ENCODE measurements around the gene PLPP4. TPM values are rescaled to one million over a fixed set of nuclear protein-coding genes. Genes with fewer than 3 reads are reported as not detected.

Gene PLPP4
- polyA plus RNA-seq, 1 of the 3 experiments (the other 2 are of a cell fraction), result 27.9 TPM

- Histone ChIP-seq H3F3A (replicated peaks; ENCODE audit: insufficient read depth) (peaks cover 29% of the 10 kb centered on the region), H3K9me3 (no peaks in the 10 kb centered on the region), H3K9ac (no peak overlapping the region), H3K36me3 (replicated peaks in 1 of 2; ENCODE audit: control insufficient read depth in 1 of 2, insufficient read depth in 2 of 2, low read length in 1 of 2) (no peaks in the 10 kb centered on the region), H3K4me1 (ENCODE audit: control insufficient read depth in 1 of 2, insufficient read depth in 2 of 2, low read depth in 1 of 2, low read length in 1 of 2) (peaks cover 12 to 27% of the 10 kb centered on the region in 2 experiments; a peak in 3 of 4 replicates), H4K20me1 (ENCODE audit: insufficient read depth) (no peaks in the 10 kb centered on the region), H3K4me2 (no peak overlapping the region), H3K9me2 (no peaks in the 10 kb centered on the region), H3K79me2 (ENCODE audit: insufficient read depth) (no peaks in the 10 kb centered on the region), H3K27ac (ENCODE audit: low read depth in 2 of 2, low read length in 1 of 2) (no peak overlapping the region), H3K4me3 (ENCODE audit: low read depth in 2 of 2, low read length in 1 of 2) (no peak overlapping the region), H3K27me3 (ENCODE audit: insufficient read depth) (no peaks in the 10 kb centered on the region), H2AFZ (ENCODE audit: low read depth) (no peak overlapping the region)
- TF ChIP-seq MAX (IDR thresholded peaks at IDR 0.05; ENCODE audit: low read depth) (no peak), NRF1 (IDR thresholded peaks at IDR 0.05; ENCODE audit: low read depth, low read length) (no peak), TAF1 (IDR thresholded peaks at IDR 0.05; ENCODE audit: borderline replicate concordance, low read depth, low read length) (no peak), MEF2A (IDR thresholded peaks at IDR 0.05; ENCODE audit: borderline replicate concordance, low read depth) (no peak), FOXM1 (IDR thresholded peaks at IDR 0.05; ENCODE audit: low read depth) (no peak), IRF3 (IDR thresholded peaks at IDR 0.05; ENCODE audit: low read depth, low read length) (no peak), USF2 (IDR thresholded peaks at IDR 0.05; ENCODE audit: borderline replicate concordance, low read depth, low read length) (no peak), PBX3 (IDR thresholded peaks at IDR 0.05) (no peak)
- DNase-seq, result no peak
- 93% methylated on average over 8 of the region's 8 CpGs for WGBS (ENCODE audit: low lambda C conversion rate)
- ChIA-PET CTCF (interaction anchor here (0.8 to 1.7 kb wide), 3 partner anchors 8 to 498 kb away, joined by 3 to 7 read pairs (median 3); no protein-coding TSS in a partner anchor), POLR2A (no interaction called here)
Observed at GRCh38 chr10:120431251-120431651, 25.8 kb upstream of the PLPP4 start.

GRCh38 chr10:120432209-120432608 is 24.8 kb upstream of the PLPP4 start:
- ChIA-PET POLR2A (no interaction called here), CTCF (interaction anchor here (1.1 to 1.7 kb wide), 2 partner anchors 9 to 499 kb away, joined by 3 to 7 read pairs; no protein-coding TSS in a partner anchor)
- no peaks in the 10 kb centered on the region for H4K20me1 ChIP-seq (ENCODE audit: insufficient read depth)
- TF ChIP-seq EP300 (IDR thresholded peaks at IDR 0.05; ENCODE audit: borderline replicate concordance in 1 of 2, low read depth in 1 of 2, low read length in 1 of 2), result no peak
- TF ChIP-seq CHD2 (IDR thresholded peaks at IDR 0.05; ENCODE audit: low read length, partially characterized antibody), result no peak
- no peak overlapping the region for H3K9ac ChIP-seq
- H3K9me2 ChIP-seq, result no peaks in the 10 kb centered on the region
- WGBS (ENCODE audit: low lambda C conversion rate), result 92% methylated on average over 3 of the region's 3 CpGs
- H2AFZ ChIP-seq (ENCODE audit: low read depth), result no peak overlapping the region
- no peaks in the 10 kb centered on the region for H3K79me2 ChIP-seq (ENCODE audit: insufficient read depth)
- peaks cover 27% of the 10 kb centered on the region for H3F3A ChIP-seq (replicated peaks; ENCODE audit: insufficient read depth)
- H3K27me3 ChIP-seq (ENCODE audit: insufficient read depth), result no peaks in the 10 kb centered on the region
- peaks cover 13 to 27% of the 10 kb centered on the region in 2 experiments; a peak in 3 of 4 replicates for H3K4me1 ChIP-seq (ENCODE audit: control insufficient read depth in 1 of 2, insufficient read depth in 2 of 2, low read depth in 1 of 2, low read length in 1 of 2)
- H3K9me3 ChIP-seq, result no peaks in the 10 kb centered on the region
- DNase-seq, result no peak
- H3K27ac ChIP-seq (ENCODE audit: low read depth in 2 of 2, low read length in 1 of 2), result no peak overlapping the region
- no peak overlapping the region for H3K4me3 ChIP-seq (ENCODE audit: low read depth in 2 of 2, low read length in 1 of 2)
- H3K36me3 ChIP-seq (replicated peaks in 1 of 2; ENCODE audit: control insufficient read depth in 1 of 2, insufficient read depth in 2 of 2, low read length in 1 of 2), result no peaks in the 10 kb centered on the region
- H3K4me2 ChIP-seq, result no peak overlapping the region

Measured in SK-N-SH (cell line).